Inferior parietal cortex (tissue), 1 donor: ENCODE data around the gene PARVA.

Experiments used
- DNase-seq: peaks from one replicate; pipeline ENCODE4 v3.0.0-alpha.2; 2016; ENCODE audit errors: extremely low spot score

Gene PARVA

GRCh38 chr11:12403122-12403996, 26.0 kb downstream of the PARVA start:
- DNase-seq = no peak

DNA sequence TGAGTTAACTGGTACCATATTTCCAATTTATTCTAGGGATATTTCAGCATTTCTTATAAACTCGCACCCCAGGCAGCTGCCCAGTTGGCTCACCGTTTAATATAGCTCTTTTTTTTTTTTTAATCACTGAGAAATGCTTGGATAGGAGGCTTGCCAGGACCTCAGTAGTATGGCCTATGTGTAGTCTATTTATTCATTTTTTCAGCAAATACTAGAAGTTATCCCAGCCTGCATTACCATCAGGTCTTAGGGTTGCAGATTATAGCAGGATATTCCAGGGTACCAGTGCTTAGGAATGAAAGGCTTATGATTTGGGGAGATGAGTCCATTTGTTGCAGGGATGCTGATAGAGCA, 26.6 kb downstream of the PARVA start:
- no peak for DNase-seq

DNA sequence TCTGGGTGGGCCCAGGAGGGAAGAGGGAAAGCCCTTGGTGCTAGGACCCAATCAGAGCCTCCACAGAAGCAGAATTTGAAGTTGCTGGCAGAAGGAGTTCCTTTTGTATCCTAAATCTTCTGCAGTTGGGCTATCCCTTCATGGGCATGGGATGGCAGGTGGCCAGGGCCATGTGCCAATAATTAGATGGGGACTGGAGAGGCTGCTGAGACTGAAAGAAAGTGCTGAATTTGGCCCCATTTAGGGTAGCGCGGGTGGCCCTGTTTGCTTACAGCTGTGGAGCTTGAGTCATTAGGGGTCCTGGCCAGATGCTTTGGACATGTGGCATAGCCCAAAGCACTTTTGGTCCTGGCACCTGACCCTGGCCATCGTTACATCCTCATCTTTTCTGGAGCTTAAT, 27.1 kb downstream of the PARVA start:
- no peak for DNase-seq

DNA sequence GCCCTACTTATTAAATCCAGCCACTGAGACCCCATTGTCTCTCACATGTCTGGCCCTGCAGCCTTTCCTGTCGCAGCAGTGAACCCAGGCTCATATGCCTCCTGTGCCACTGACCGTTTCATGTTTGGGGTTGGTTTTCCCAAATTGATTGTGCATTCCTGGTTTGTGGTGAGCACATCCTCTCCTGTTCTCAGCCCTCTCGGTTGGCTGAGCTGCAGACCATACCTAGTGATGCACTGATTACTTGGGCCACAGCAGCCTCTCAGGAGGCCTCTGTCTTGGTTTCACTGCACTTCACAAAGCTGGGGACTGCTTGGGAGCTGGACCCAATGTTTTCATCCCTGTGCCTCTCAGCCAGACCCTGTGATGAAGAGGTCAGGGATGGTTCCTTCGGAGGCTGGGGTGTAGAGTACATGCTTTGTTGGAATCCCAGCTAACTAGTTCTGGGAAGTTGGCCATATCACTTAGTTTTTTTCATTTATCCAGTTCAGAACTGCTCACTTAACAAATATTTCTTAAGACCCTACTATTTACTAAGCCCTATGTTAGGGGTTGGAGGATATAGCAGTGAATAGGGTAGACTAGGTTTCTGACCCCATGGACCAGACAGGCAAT, 30.9 kb downstream of the PARVA start:
- no peak for DNase-seq

- no peak for DNase-seq
Measured at GRCh38 chr11:12409621-12410005, 32.2 kb downstream of the PARVA start.

DNA sequence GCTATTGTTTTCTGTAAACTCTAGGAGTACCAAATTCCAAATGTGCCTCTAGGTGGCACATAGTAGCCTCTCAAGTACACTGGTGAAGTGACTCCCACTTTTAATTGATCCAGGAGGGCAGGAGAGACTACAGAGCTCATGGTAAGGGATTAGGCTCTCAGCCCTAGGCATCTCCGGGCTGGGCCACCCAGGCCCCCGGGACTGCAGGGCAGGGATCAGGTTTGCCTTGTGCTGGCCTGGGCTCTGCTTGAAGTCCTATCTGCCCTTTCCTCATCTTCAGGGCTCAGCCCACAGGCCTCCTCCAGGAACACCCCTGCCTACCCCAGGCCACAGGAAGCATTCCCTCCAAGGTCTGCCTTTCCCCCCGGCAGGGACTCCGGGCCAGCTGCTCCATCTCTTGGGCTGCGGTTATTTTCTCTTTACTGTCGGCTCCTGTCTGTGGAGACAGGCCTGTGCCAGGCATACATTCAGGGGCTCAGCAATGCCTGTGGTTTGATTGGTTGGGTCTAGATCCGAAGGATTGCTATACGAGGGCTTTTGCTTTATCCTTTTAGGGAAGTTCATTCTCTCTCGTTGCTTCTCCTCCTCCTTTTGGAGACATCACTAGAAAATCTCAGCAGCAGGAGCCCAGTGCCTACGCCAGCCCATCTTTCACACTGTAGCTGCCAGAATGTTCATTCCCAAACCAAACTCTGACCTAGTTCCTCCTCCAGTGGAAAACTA, 32.8 kb downstream of the PARVA start:
- DNase-seq = peak; percentile 60

- no peak for DNase-seq
Measured at GRCh38 chr11:12411393-12411792, 34.0 kb downstream of the PARVA start.

DNA sequence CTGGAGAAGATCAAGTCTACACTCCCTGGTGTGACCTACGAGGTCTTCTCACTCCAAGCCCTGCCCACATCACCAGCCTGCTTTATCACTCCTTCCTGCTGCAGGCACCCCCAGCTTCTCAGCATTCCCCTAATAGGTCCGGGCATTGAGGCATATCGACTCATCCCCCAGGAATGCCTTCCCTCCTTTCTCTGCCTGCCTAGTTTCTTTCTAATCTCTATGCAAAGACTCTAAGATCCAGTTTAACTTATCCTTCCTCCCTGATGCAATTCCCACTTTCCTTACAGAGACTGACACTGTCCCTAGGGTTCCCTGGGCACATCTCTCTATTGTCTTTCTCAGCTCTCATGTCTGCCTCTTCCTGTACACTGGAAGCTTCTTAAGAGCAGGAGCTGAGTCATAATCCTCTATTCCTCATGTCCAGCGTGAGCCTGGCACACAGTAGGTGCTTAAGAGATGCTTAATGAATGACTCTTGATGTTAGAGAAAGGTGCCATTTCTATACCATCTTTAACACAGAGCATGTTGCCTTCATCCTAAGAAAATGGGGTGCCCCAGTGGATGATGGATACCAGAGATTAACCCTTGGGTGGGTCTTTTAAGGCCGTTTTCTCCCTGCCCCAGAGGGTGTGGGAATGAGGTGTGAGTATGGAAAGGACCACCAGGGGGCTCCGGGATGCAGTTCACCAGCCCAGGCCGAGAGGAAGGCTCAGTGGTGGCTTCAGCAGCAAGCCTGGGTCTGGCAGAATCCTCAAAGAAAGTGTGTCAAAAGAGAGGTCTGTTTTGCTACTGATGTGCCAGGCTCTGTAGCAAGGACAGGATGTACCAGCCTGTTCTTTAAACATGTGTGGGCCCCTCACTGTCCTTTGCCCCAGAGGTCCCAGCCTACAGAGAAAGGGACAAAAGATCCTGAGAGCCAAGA, 34.7 kb downstream of the PARVA start:
- peak; percentile 32 for DNase-seq

DNA sequence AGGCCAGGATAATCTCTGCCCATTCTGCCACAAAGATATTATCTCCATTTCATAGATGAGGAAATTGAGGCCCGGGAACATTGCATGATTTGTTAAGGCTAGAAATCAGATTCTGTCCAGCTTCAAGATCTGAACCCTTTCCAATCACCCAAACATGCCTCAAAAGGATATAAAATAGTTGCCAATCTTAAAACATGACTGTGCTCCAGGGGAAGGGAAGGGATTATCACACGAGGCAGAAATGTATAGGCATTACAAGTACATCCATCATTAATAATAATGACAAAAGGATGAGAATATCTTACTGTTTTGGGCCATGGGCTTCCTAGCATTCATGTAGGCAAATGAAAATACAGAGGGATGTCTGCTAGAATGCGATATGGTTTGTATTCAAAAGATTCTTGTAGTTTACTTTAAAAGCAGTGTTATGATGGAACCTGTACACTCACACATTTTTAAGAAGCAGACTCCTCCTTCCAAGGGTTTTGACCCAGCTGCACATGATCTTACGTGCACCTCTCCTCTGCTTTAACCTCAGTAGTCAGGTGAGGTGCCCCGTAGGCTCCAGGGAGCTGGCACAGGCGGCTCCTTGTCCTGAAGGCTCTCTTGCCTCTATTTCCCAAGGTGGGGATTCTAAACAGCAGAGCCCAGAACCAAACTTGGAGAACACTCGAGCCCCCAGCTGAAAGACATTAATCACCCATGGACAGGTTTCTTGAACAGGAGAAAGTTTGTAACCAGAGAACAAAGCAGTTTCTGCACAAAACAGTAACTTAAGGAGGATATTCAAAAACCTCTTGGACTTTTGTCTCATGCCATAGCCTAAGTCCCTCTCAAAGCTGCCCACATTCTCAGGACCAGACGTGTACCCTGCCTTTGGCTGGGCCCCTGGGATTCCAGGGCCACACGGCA, 36.0 kb downstream of the PARVA start:
- DNase-seq = no peak

- DNase-seq = no peak
Measured at GRCh38 chr11:12414611-12415010, 37.2 kb downstream of the PARVA start.

DNA sequence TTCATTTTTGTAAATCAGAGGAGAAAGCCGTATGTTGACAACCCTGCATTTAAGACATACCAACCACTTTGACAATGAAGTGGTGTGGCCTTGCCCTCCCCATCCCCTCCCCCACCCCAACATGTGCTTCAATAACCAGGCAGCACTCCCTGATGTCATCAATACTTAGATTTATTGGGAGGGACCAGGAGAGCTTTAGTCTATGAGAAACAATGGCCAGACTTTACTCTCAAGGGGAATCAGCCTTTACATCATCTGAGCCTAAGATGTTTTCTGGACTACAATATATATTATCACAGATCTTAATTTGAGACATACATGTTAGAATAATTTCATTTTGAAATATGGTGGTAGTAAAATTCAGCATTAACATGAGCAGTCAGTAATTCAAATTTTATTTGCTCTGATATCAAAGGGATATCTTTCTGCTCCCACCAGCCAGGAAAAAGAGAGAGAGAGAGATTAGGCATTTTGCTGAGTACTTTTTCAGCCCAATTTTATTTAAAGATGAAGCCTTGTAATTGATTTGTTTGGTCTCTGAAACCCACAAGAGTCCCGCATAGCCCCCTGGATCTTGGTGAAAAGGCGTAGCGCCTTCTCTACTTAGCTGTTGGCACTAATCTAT, 38.1 kb downstream of the PARVA start:
- no peak for DNase-seq

DNA sequence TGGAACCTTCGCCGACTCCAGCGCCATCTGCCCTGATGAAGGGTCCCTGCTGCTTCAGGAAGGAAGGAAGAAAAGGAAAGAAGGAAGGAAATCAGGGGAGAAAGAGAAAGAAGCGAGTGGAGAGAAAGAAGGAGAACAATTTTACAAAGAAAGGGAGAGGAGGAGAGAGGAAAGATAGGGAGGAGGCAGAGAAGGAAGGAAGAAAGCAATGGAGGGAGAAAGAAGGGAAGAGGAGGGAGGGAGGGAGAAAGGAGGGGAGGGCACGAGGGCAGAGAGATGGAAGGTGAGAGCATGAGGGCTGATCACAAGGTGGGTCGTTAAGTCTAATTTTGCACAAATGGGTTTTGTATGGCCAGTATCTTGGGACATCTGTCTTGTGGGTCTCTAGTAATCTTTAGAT, 39.2 kb downstream of the PARVA start:
- no peak for DNase-seq

DNA sequence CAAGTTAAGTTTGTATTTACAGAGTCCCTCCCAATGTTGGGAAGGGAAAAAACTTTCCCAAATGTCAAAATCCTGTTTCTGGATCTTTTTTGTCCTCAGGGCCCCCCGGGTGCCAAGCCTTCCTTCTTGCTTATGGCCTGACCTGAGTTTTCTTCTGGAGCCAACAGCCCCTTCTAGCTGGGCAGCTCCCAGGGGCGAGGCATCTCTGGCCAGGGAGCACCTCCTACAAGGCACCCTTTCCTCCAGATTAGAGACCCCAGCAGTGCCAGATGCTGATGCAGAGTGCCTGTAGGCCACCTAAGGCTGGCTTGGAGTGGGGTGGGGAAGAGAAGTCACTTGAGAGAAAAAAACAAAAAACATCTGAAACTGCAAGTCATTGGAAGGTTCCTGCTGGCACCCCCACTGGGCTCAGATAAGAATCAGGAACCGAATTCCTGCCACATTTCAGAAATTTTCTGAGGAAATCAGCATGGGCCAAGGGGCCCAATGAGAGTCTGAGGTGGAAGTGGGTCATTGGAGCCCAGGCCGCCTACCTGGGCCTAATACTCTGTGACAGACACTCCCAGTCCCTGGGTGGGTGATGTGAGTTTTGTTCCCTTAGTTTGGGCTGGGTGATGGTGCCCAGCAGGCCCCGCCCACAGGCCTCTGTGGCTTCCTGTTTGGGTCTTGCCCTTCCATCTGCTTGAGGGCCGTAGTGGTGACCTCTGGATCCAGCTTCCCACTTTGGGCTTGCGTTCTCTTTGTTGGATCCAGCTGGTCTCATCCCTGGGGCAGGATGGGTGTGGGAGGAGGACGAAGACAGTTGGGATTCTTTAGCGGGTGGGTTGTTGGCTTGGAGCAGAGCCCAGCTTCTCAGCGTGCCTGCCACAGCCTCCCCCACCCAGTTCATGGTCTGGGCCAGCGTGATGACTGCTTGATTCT, 40.6 kb downstream of the PARVA start:
- no peak for DNase-seq

DNA sequence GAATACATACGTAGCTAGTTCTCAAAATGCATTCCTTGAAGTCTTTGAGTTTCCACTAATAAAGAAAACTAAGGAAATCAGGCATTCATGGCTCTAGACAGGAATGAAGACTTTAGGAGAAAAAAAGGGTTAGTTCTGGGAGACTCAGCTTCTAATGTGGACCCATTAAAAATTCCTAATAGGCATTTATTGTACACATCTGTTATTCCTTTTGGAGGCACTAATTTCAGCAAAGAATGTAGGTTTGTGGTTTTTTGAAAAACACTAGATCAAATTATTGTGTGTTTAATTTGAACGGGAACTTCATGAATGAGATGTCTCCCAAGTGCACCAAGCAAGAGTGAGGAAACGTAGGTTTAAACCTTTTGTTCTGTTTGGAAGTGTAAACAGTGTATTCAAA, 42.7 kb downstream of the PARVA start:
- no peak for DNase-seq

GRCh38 chr11:12420706-12421105, 43.3 kb downstream of the PARVA start:
- DNase-seq = no peak

GRCh38 chr11:12421386-12421785, 44.0 kb downstream of the PARVA start:
- DNase-seq = no peak

- DNase-seq = no peak
Measured at GRCh38 chr11:12426176-12426575, 48.8 kb downstream of the PARVA start.

GRCh38 chr11:12429155-12429554, 51.8 kb downstream of the PARVA start:
- no peak for DNase-seq

DNA sequence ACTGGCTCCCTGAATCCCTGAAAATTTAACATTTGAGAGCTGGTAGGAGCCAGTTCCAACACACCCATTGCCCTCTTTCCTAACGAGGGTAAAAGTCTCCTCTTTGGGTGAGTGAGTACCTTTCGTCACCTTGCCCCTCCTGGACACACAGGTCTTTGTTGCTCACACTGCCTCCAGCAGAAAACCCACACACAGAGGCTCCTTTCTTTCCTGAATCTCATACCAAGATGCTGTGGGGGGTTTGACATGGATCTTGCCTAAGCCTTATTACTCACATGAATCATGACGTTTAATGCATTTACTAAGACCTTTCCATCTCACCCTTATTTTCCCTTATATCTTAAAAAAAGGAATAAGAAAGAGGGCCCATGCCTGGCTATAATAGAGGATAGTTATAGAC, 53.0 kb downstream of the PARVA start:
- no peak for DNase-seq
